ENCODE measurements around the gene CD209.

DNA sequence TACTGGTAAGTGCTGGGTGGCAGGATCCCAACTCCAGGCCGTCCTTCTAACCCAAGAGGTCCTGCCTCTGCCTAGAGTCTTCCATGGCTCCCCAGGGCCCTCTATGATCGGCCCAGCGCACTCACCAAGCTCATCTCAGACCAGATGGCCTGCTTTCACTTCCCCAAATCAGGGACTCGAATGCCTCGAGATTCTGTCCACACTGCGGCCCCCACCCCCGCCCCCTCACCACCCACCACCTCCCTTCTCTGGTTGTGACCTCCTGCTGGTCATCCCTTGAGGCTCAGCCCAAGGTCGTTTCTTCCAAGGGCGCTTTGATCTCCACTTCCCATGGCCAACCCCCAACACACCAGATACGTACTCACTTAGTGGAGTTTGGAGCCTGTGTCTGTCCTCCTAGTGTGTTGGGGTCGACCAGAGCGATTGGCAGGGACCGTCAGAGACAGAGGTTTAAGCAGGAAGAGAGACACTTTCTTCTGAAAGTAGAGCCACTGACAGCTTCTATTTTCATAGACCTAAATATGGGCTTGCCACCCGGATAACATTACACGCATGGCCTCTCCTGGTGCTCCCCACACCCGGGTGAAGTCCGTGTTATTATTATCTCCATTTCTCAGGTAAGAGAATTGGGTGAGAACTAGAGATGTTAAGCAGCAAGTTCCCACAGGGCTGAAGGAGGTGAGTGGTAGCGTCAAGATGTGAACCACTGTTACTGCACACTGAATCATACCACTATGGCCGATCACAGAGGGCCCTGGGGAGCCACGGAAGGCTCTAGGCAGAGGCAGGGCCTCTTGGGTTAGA is 45.5 kb downstream of the CD209 start, which contains the start of gene FCER2:
- TF ChIP-seq EZH2 (IDR thresholded peaks at IDR 0.05; ENCODE audit: borderline replicate concordance, insufficient read depth, low read length, poor library complexity, severe bottlenecking), result no peak
- TF ChIP-seq POLR2AphosphoS5 (IDR thresholded peaks at IDR 0.05), result no peak
- TF ChIP-seq, protein P1, sequence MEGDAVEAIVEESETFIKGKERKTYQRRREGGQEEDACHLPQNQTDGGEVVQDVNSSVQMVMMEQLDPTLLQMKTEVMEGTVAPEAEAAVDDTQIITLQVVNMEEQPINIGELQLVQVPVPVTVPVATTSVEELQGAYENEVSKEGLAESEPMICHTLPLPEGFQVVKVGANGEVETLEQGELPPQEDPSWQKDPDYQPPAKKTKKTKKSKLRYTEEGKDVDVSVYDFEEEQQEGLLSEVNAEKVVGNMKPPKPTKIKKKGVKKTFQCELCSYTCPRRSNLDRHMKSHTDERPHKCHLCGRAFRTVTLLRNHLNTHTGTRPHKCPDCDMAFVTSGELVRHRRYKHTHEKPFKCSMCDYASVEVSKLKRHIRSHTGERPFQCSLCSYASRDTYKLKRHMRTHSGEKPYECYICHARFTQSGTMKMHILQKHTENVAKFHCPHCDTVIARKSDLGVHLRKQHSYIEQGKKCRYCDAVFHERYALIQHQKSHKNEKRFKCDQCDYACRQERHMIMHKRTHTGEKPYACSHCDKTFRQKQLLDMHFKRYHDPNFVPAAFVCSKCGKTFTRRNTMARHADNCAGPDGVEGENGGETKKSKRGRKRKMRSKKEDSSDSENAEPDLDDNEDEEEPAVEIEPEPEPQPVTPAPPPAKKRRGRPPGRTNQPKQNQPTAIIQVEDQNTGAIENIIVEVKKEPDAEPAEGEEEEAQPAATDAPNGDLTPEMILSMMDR (IDR thresholded peaks at IDR 0.05; ENCODE audit: poor library complexity, severe bottlenecking), result no peak
- TF ChIP-seq RAD21 (conservative IDR thresholded peaks at IDR 0.05), result no peak
- TF ChIP-seq, protein P2, sequence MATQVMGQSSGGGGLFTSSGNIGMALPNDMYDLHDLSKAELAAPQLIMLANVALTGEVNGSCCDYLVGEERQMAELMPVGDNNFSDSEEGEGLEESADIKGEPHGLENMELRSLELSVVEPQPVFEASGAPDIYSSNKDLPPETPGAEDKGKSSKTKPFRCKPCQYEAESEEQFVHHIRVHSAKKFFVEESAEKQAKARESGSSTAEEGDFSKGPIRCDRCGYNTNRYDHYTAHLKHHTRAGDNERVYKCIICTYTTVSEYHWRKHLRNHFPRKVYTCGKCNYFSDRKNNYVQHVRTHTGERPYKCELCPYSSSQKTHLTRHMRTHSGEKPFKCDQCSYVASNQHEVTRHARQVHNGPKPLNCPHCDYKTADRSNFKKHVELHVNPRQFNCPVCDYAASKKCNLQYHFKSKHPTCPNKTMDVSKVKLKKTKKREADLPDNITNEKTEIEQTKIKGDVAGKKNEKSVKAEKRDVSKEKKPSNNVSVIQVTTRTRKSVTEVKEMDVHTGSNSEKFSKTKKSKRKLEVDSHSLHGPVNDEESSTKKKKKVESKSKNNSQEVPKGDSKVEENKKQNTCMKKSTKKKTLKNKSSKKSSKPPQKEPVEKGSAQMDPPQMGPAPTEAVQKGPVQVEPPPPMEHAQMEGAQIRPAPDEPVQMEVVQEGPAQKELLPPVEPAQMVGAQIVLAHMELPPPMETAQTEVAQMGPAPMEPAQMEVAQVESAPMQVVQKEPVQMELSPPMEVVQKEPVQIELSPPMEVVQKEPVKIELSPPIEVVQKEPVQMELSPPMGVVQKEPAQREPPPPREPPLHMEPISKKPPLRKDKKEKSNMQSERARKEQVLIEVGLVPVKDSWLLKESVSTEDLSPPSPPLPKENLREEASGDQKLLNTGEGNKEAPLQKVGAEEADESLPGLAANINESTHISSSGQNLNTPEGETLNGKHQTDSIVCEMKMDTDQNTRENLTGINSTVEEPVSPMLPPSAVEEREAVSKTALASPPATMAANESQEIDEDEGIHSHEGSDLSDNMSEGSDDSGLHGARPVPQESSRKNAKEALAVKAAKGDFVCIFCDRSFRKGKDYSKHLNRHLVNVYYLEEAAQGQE (IDR thresholded peaks at IDR 0.05; ENCODE audit: borderline replicate concordance), result no peak
- TF ChIP-seq SMC3 (conservative IDR thresholded peaks at IDR 0.05; ENCODE audit: poor library complexity), result no peak
